AG09319 (cell line): ENCODE results near the gene CCDC87.
A peak's percentile ranks its signal among the peaks of the same experiment; 100 is the strongest.

ENCODE experiments used
- DNase-seq: peaks from one replicate; pipeline ENCODE4 v3.0.0-alpha.2; 2010; ENCODE audit warnings: low read depth; ENCODE audit errors: extremely low read depth
- CTCF ChIP-seq: IDR thresholded peaks from 2 replicates; pipeline ENCODE4 v1.5.1; 2011; ENCODE audit warnings: low read depth, mild to moderate bottlenecking, inconsistent platforms, low read length, moderate library complexity

The CCDC87 gene

GRCh38 chr11:66625752-66626149, 32.9 kb upstream of the CCDC87 start:
- TF ChIP-seq CTCF, result no peak
- DNase-seq, result no peak

GRCh38 chr11:66625041-66625751, 32.3 kb upstream of the CCDC87 start:
- TF ChIP-seq CTCF, result no peak
- DNase-seq, result no peak

- DNase-seq, result no peak
These were observed 31.6 kb upstream of the CCDC87 start for GRCh38 chr11:66624450-66624849.

GRCh38 chr11:66619080-66619554, 26.3 kb upstream of the CCDC87 start:
- peak; percentile 24 for DNase-seq
- no peak for TF ChIP-seq CTCF

More at GRCh38 chr11:66624450-66624849, 31.6 kb upstream of the CCDC87 start:
- no peak for TF ChIP-seq CTCF

- TF ChIP-seq CTCF, result no peak
These were observed 24.4 kb upstream of the CCDC87 start for GRCh38 chr11:66617155-66617834.

GRCh38 chr11:66616379-66617154, 23.7 kb upstream of the CCDC87 start, which contains the start of gene RBM14:
TSS of gene RBM14 (plus strand) at chr11:66616630. CDS start at chr11:66616721, 91 bp downstream.
- peak; percentile 97 for DNase-seq

More at GRCh38 chr11:66617155-66617834, 24.4 kb upstream of the CCDC87 start:
- no peak for DNase-seq

More at GRCh38 chr11:66616379-66617154, 23.7 kb upstream of the CCDC87 start, which contains the start of gene RBM14:
- no peak for TF ChIP-seq CTCF
